ENCODE data around the gene NISCH.

Gene NISCH

DNA sequence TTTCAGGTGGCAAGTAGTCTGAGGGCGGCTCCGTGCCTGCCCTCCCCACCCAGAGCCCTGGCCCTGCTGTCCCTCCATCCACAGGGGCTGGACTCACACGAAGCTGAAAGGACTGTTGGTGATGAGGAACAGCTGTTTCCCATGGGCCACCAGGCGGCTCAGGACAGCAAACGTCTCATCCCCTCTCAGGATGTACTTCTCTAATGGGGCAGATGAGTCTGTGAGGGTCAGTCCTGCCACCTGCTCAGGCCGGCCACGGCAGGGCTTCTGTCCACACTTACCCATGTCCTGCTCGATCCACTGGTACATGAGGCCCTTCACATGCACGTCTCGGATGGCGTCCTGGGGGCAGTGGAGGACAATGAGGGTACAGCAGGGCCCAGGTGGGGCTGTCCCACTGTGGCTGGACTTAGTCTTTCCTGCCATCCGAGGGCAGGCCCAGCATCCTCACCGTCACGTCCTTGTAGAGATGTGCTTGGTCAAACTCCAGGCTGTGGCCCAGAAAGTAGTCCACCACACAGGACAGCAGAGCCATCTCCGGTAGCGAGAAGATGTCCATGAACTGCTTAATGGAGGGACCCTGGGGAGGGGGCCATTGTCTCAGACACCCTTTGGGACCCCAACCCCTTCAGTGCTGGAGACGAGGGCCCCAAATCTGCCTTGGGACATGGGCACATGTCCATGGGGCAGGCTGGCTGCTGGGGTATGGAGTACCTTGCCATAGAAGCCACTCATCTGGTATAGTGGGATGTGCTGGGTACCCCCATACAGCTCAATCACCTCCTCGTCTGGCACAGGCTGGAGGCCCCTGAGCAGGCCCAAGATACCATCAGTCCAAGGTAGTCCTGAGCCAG lies 72.6 kb downstream of the NISCH start:
- no peak for DNase-seq

GRCh38 chr3:52528586-52529375 lies 73.4 kb downstream of the NISCH start:
- no peak for DNase-seq

DNA sequence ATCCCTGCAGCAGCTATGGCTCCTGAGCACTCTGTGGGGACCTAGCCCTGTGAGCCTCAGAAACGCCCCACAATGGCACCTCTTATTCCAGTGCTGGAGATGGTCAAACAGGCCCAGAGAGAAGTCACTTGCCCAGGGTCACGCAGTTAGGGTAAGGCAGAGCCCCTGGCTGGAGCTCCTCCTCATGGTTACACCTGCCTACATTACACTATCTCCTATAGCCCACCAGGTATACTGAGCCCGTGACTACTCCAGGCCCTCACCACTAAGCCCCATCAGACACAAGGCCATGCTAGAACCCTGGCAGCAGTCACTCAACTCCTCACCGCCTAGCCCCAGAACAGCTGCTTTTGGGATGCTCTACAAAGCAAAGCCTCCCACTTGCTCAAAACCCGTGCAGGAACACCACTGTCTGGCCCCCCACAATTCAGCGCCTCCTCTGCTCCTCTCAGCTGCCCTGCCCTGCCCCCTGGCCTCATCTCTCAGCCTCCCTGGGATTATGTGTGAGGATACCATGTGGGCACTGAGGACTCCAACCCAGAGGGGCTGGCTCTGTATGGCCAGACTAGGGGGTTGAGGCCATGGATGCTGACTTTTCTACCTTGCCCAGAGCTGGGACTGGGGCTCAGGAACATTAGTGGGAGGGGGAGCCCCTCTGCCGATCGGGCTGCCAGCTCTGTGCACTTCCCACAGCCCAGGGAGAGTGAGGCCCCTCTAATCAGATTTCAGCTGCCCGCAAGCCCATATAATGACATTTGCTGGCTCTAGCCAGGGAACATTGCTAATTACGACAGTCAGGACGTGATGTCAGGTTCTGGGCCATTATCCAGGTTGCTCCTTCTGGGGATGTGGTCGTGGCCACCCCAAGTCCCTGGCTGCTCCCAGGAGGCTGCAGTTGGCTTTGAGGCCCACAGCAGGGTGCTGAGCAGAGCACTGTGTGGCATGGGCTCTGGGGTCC lies 74.3 kb downstream of the NISCH start:
- no peak for DNase-seq

- DNase-seq = no peak
Measured at GRCh38 chr3:52530918-52531826, 75.8 kb downstream of the NISCH start.

DNA sequence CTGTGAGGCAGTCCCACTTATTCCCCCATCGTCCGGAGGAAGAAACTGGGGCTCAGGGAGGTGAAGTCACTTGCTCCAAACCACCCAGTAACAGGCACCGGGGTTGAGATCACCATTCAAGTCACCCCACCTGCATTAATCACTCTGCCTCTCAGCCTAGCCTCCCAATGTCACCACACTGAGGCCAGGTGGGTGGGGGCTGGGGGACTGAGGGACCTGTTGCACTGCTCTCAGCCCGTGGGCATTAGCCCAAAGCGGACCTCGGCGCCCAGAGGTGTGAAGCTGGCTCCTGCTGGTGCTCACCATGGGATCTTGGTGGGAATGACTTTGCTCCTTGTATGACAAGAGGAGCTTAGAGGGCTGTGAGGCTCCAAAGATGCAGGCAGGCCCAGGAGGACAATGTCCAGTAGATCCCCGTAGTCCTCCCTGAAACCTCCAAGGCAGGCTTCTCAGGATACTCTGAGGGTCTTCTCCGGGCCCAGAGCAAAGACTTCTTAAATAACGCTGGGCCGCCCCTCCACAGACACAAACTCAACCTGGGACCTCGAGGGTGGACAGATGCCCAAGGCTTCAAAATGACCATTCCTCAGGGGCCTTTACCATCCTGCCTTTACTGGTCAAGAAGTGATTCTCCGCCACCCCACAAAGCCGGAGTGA lies 76.6 kb downstream of the NISCH start:
- no peak for DNase-seq

DNA sequence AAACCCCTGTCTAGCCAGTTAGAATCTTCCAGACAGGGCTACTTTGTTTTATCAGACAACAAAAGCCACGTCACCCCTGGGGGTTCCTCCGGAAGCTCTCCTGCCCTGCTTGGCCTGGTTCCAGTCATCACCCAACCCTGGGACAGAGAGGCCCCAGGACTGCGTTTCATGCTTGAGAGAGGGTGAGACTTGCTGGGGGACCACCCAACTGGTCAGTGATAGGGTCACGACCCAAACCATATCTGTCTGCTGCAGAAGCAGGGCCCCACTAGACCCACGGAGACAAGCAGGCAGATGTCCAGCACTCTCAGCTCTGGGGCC lies 77.1 kb downstream of the NISCH start:
- DNase-seq = no peak

DNA sequence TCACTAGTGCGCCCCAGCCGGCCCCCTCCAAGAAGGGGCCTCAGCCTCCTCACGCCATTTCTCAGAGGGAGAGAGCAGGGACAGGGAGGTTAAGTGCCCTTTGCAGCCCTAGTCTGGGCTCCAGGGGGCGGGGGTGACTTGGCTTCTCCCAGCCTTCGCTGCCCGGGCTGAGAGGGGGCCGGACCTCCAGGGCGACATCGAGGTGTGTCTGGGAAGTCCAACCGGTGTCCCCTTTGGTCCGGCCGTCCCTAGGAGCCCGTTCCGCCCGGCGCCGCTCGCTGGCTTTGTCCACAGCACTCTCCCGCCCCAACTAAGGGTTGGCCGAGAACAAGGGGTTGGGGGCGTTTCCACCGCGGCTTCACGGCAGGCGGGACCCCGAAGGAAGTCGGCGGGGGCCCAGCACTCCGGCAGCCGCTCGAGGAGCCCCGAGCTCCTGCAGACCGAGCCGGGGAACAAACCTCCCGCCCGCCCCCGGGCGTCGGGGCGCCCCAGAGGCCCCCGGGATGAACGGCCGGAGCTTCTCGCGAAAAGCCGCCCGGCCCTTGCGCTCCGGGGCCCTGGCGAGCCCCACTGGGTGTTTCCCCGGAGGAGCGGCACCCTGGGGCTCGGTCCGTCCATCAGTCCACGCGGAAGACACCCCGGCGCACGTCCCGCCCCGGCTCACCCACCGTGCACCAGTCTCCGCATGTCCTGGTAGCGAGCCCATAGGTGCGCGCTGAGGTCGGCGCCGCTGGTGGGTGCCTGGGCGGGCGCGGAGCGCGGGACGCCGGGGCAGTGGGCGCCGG lies 77.6 kb downstream of the NISCH start:
- no peak for DNase-seq

DNA sequence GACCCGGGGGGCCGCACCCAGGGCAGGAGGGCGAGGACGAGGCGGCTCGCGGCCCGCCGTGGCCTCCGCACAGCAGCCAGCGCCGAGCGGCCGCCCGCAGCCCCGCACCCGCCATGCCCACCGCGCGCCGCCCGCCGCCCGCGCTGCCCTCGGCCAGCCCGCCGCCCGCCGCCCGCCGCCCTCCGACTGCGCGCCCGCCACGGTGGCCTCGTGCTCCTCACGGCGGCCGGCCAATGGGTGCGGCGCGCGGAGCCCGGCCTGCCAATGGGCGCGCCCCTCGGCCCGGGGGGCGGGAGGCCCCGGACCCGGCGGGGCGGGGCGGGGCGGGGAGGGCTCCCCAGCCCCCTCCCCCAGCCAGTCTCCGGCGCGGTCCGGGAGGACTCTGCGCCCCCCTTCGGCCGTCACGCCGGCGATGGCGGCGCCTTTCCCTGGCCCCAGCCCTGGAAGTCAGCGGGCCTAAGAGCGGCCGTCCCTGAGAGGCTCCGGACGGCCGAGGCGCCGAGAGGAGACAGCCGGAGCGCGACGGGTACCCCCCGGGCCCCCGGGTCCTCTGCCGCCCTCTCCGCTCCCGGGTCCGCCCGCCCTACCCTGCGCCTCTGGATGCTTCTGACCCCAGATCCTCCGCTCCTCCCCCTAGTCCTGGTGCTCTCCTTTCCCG lies 78.3 kb downstream of the NISCH start, which contains the start of gene NT5DC2:
TSS of gene NT5DC2 (minus strand) at position 235 of the 658 bp plus-strand sequence. CDS start at position 115, 120 bp downstream.
- DNase-seq = peak; percentile 71 to 73

DNA sequence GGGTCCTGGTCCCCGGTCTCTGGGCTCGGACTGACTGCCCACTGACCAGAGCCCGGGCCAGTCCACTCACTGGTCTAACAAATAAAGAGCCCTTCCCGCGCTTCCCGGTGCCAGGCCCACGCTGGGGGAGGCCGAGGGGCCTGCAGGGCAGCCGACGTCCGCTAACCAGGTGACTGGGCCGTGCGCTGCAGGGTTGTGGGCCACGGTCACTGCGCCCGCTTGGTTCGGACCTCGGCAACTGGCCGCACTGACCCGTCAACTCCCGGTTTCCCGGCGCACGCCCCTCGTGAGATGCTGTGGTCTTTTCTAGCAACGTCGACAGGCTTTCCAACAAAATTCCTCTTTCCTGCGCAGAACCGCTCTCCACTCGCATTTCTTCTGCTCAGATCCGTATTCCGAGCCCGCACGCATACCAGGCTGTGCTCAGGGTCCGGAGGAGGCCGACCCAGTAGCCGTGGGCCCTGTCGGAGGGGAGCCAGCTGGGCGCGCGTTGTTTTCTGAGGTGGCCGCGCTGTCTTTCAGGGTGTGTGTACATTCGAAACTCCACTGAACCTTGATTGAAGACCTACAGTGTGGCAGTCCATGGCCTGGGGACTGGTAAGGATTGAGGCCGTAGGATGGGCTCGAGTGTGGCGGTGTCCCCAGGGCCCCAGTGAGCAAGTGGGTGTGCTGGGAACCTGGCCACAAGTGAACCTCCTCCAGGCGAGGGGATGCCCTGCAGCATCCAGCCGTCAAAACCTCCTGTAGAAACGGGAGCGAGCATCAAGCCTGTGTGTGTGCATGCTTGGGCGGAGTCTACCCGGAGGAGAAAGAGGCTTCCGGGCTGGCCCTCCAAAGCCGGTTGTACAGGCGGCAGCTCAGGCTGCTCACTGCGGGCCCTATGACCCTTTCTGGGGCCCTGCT lies 79.1 kb downstream of the NISCH start:
- peak; percentile 70 to 84 for DNase-seq

DNA sequence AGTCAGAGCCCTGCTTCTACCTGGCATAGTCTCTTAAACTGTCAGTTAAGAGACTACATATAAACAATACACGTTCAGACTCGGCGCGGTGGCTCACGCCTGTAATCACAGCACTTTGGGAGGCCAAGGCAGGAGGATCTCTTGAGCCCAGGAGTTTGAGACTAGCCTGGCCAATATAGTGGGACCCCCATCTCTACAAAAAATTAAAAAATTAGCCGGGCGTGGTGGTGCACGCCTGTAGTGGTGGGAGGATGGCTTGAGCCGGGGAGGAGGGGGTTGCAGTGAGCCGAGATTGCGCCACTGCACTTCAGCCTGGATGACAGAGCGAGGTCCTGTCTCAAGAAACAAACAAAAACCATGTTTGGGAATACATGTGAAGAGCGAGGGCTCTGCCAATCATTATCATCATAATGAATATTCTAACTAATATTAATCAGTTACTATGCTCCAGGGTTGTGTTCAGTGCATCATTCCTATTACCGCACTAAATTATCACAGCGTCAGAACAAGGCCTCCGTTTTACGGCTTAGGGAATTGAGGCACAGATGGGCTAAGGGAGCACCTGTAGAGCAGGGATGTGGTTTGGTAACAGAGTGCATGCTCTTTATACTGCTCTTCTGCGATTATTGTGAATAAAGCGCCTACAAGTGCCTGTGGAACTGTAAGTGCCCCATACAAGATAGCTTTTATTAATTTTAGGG lies 80.2 kb downstream of the NISCH start:
- no peak for DNase-seq

- no peak for DNase-seq
Measured at GRCh38 chr3:52536112-52536368, 80.6 kb downstream of the NISCH start.

DNA sequence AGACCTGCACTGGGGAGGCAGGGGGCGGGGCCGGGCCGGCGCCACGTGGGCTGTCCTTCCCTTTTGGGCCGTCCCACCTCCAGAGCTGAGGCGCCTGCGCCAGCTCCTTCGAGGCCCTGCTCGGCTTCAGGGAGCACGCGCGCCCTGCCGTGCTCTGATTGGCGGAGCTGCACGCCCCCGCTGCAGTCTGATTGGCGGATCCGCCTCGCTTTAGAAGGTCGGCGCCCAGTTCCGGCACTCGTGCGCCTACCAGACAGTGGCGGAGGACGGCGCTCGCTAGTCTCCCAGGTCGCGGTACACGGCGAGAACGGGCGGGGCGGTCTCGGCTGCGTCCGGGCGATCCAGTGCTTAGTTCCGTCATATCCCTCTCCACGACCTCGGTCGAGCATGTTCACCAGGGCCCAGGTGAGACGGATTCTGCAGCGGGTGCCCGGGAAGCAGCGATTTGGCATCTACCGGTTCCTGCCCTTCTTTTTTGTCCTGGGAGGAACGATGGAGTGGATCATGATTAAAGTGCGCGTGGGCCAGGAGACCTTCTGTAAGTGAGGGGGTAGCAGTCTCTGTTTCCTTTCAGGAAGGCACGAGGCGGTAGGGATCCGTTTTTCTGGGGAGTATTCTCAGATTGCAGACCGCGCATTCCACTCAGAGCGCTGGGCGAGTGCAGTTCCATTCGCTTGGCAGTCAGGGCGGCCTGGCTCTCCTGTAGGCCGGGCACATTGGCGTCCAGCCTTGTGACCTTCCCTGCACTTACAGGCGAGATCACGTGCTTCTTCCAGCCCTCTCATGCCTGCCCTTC lies 81.2 kb downstream of the NISCH start, which contains the start of gene UQCC5:
TSS of gene UQCC5 (plus strand) at position 237 of the 796 bp plus-strand sequence. CDS start at position 388, 151 bp downstream.
- peak; percentile 95 to 97 for DNase-seq

DNA sequence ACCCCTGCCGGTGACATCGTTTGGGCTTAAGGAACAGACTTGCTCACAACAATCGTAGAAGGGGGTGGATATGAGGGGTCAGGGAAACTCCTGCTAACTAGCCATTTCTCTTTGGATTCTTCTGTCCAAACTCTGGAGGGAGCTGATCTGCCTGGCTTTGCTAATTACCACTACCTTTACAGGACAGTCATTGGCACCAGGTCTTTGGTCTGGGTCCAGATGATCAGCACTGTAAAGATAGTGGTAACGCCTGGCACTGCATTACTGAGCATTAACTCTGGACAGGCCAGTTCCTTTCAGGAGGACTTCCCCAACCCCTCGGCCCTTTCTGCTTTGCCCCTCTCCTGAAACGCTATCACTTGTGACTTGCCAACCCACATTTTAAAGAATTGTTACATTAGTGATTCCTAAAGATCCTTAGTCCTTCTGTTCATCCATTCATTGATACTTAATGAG lies 81.8 kb downstream of the NISCH start:
- no peak for DNase-seq

DNA sequence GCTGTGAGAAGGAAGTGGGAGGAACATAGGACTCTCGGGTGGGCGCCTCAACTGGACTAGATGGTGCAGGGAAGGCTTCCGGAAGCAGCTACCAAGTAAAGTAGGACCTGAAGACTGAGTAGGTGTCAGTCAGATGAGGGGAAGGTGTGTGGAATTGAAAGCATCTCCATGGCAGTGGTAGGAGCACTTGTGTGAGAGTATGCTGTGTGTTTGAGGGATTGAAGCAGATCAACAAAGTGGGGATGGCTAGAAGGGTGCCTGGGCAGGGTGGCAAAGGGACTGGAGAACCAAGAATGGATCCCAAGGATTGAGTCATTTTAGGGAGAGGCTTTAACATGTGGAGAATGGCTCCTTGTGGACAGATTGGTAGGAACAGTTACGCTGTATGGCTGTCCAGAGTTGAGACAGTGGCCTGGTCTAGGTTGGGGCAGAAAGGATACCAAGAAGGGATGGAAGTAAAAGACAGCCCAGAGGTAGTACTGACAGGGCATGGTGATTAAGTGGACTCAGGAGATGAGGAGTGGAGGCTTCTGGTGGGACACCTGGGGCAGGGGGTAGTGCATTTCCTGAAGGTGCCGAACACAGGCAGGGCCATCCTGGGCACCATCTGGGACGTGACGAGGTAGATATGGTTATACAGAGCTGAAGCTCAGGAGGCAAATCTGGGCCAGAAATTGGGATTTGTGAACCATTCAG lies 82.5 kb downstream of the NISCH start:
- DNase-seq = no peak

GRCh38 chr3:52539010-52539653 lies 83.7 kb downstream of the NISCH start:
- no peak for DNase-seq

DNA sequence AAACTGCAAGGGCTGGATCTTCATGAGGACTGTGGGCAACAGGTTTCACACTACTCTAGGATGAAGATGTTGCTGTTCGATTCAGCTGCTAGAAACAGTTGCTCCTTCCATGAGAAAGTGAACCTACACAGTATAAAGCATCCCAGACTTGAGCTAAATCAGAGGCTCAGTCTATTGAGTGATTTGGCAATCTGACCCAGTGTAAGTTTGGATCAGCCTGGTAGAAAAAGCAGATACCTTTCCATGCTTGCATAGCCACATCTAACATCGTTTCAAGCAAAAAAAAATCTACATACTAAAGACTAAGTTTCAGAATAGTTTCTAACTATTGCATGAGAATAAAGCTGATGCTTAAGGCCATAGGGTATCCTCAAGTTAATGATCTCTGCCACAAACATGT lies 85.6 kb downstream of the NISCH start:
- no peak for DNase-seq
